ENCODE data around the gene CANT1.

GRCh38 chr17:78967782-78968362 is 41.7 kb downstream of the CANT1 start:
- TF ChIP-seq POLR2A (IDR thresholded peaks at IDR 0.05), result no peak
- TF ChIP-seq, protein P1, sequence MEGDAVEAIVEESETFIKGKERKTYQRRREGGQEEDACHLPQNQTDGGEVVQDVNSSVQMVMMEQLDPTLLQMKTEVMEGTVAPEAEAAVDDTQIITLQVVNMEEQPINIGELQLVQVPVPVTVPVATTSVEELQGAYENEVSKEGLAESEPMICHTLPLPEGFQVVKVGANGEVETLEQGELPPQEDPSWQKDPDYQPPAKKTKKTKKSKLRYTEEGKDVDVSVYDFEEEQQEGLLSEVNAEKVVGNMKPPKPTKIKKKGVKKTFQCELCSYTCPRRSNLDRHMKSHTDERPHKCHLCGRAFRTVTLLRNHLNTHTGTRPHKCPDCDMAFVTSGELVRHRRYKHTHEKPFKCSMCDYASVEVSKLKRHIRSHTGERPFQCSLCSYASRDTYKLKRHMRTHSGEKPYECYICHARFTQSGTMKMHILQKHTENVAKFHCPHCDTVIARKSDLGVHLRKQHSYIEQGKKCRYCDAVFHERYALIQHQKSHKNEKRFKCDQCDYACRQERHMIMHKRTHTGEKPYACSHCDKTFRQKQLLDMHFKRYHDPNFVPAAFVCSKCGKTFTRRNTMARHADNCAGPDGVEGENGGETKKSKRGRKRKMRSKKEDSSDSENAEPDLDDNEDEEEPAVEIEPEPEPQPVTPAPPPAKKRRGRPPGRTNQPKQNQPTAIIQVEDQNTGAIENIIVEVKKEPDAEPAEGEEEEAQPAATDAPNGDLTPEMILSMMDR (IDR thresholded peaks at IDR 0.05), result no peak
